SK-N-SH (cell line): ENCODE measurements around the gene NEK3. TPM values are rescaled to one million over a fixed set of nuclear protein-coding genes. Genes with fewer than 3 reads are reported as not detected.
"Not testable (repeated sequence)": the region's sequence is repeated elsewhere in the genome, so short reads cannot be mapped to it uniquely, and the experiment has no call there.

Experiments used
- CTCF ChIA-PET: fragments of 300-600, 350-600 bp; formaldehyde crosslinking; extraction: SDS; loops from one replicate; lab custom pipeline; 2021; lab: Yijun Ruan, JAX
- POLR2A ChIA-PET: fragments of 350-600 bp; sonication (Branson Sonifier 250); formaldehyde crosslinking; extraction: SDS; loops from one replicate; lab custom pipeline; 2020; ENCODE audit warnings: antibody characterized with exemption, inconsistent platforms; lab: Yijun Ruan, JAX
- DNase-seq: peaks from one replicate; pipeline ENCODE4 v3.0.0; 2012
- H2AFZ ChIP-seq: fragments of 200-600 bp; sonication (generic); 2 replicates; pipeline ENCODE4 v1.8.1; 2016; ENCODE audit warnings: antibody characterized with exemption, mild to moderate bottlenecking, low read depth
- H3F3A ChIP-seq: fragments of 200-600 bp; sonication (generic); replicated peaks from 2 replicates; pipeline ENCODE3; 2016; ENCODE audit warnings: antibody characterized with exemption, mild to moderate bottlenecking; ENCODE audit not compliant: insufficient read depth
- H3K27ac ChIP-seq, 2 experiments: fragments of 200-500 bp in 1 of 2; fragments of 200-600 bp in 1 of 2; sonication (Bioruptor generic) in 1 of 2; sonication (generic), shearing (Covaris generic) in 1 of 2; 2 replicates each; pipeline versions ENCODE4 v1.5.1 to v1.6.1; 2014 to 2016; ENCODE audit warnings: low read depth in 2 of 2, inconsistent platforms in 1 of 2, low read length in 1 of 2, mild to moderate bottlenecking in 1 of 2, mixed read lengths in 1 of 2
- H3K27me3 ChIP-seq: fragments of 200-600 bp; sonication (generic), shearing (Covaris generic); 2 replicates; pipeline ENCODE4 v1.6.1; 2016; ENCODE audit warnings: mixed run types; ENCODE audit not compliant: insufficient read depth
- H3K36me3 ChIP-seq, 2 experiments: fragments of 200-500 bp in 1 of 2; fragments of 200-600 bp in 1 of 2; sonication (Bioruptor generic) in 1 of 2; sonication (generic) in 1 of 2; replicated peaks in 1 of 2; 2 replicates each; pipeline versions ENCODE3 to v1.5.1; 2014 to 2016; ENCODE audit warnings: low read length in 1 of 2, mild to moderate bottlenecking in 1 of 2; ENCODE audit not compliant: insufficient read depth in 2 of 2, control insufficient read depth in 1 of 2
- H3K4me1 ChIP-seq, 2 experiments: fragments of 200-500 bp in 1 of 2; fragments of 200-600 bp in 1 of 2; sonication (Bioruptor generic) in 1 of 2; sonication (generic), shearing (Covaris generic) in 1 of 2; 2 replicates each; pipeline versions ENCODE4 v1.5.1 to v1.6.1; 2014 to 2016; ENCODE audit warnings: low read depth in 1 of 2, low read length in 1 of 2, mixed run types in 1 of 2; ENCODE audit not compliant: insufficient read depth in 2 of 2, control insufficient read depth in 1 of 2
- H3K4me2 ChIP-seq: fragments of 200-600 bp; sonication (generic), shearing (Covaris generic); 2 replicates; pipeline ENCODE4 v1.6.1; 2017; ENCODE audit warnings: mixed run types
- H3K4me3 ChIP-seq, 2 experiments: fragments of 200-500 bp in 1 of 2; fragments of 200-600 bp in 1 of 2; sonication (Bioruptor generic) in 1 of 2; sonication (generic), shearing (Covaris generic) in 1 of 2; 2 replicates each; pipeline versions ENCODE4 v1.5.1 to v1.8.1; 2014 to 2016; ENCODE audit warnings: low read depth in 2 of 2, inconsistent platforms in 1 of 2, low read length in 1 of 2, mild to moderate bottlenecking in 1 of 2, mixed read lengths in 1 of 2, moderate library complexity in 1 of 2
- H3K79me2 ChIP-seq: fragments of 200-600 bp; sonication (generic); 2 replicates; pipeline ENCODE4 v1.8.1; 2017; ENCODE audit warnings: mild to moderate bottlenecking; ENCODE audit not compliant: insufficient read depth
- H3K9ac ChIP-seq: fragments of 200-600 bp; sonication (generic); 2 replicates; pipeline ENCODE4 v1.6.1; 2017; ENCODE audit warnings: mixed run types
- H3K9me2 ChIP-seq: fragments of 200-600 bp; sonication (generic); 2 replicates; pipeline ENCODE4 v1.6.1; 2017; ENCODE audit warnings: mixed run types
- H3K9me3 ChIP-seq: fragments of 200-600 bp; sonication (generic); 2 replicates; pipeline ENCODE4 v1.6.1; 2017; ENCODE audit warnings: mixed run types, mild to moderate bottlenecking, moderate library complexity
- H4K20me1 ChIP-seq: fragments of 200-600 bp; sonication (generic); 2 replicates; pipeline ENCODE4 v1.6.1; 2017; ENCODE audit warnings: mild to moderate bottlenecking, mixed run types; ENCODE audit not compliant: insufficient read depth
- CHD2 ChIP-seq: fragments of 150-350 bp; IDR thresholded peaks from 2 replicates; pipeline ENCODE4 v1.6.1; 2018; ENCODE audit warnings: low read length; ENCODE audit not compliant: partially characterized antibody
- ELF1 ChIP-seq: IDR thresholded peaks from 2 replicates; pipeline ENCODE4 v1.4.0; 2012
- EZH2phosphoT487 ChIP-seq: fragments of 200-600 bp; sonication (generic); IDR thresholded peaks from 2 replicates; pipeline ENCODE4 v1.6.1; 2017; ENCODE audit warnings: low read depth, mixed run types, mild to moderate bottlenecking, antibody characterized with exemption, moderate library complexity, borderline replicate concordance
- FOSL2 ChIP-seq: IDR thresholded peaks from 2 replicates; pipeline ENCODE4 v1.4.0; 2012; ENCODE audit warnings: low read depth, mild to moderate bottlenecking, moderate library complexity, borderline replicate concordance
- FOXM1 ChIP-seq: IDR thresholded peaks from 2 replicates; pipeline ENCODE4 v1.4.0; 2012; ENCODE audit warnings: low read depth, mild to moderate bottlenecking
- GATA2 ChIP-seq: sonication (generic); formaldehyde crosslinking; IDR thresholded peaks from 2 replicates; pipeline ENCODE4 v1.5.0; 2020; ENCODE audit warnings: mild to moderate bottlenecking, missing genetic modification reagents
- MAX ChIP-seq: IDR thresholded peaks from 2 replicates; pipeline ENCODE4 v1.4.0; 2012; ENCODE audit warnings: low read depth
- MXI1 ChIP-seq: IDR thresholded peaks from 2 replicates; pipeline ENCODE4 v1.6.1; 2012; ENCODE audit warnings: mild to moderate bottlenecking, low read depth, low read length, improper control_type of control experiment
- NFIC ChIP-seq: IDR thresholded peaks from 2 replicates; pipeline ENCODE4 v1.4.0; 2012; ENCODE audit warnings: borderline replicate concordance
- PBX3 ChIP-seq: IDR thresholded peaks from 2 replicates; pipeline ENCODE4; 2012
- POLR2AphosphoS5 ChIP-seq: IDR thresholded peaks from 2 replicates; pipeline ENCODE4 v1.6.1; 2012; ENCODE audit warnings: low read depth, low read length
- RCOR1 ChIP-seq: fragments of 150-350 bp; IDR thresholded peaks from 2 replicates; pipeline ENCODE4 v1.6.1; 2017; ENCODE audit warnings: antibody characterized with exemption, low read length
- REST ChIP-seq: IDR thresholded peaks from 2 replicates; pipeline ENCODE4 v1.6.1; 2012; ENCODE audit warnings: mild to moderate bottlenecking, low read depth, low read length, moderate library complexity
- RFX5 ChIP-seq: IDR thresholded peaks from 2 replicates; pipeline ENCODE4 v1.6.1; 2012; ENCODE audit warnings: mild to moderate bottlenecking, improper control_type of control experiment, low read length
- RXRA ChIP-seq: IDR thresholded peaks from 2 replicates; pipeline ENCODE4 v1.4.0; 2012; ENCODE audit warnings: low read depth, mild to moderate bottlenecking, borderline replicate concordance
- SIN3A ChIP-seq: IDR thresholded peaks from 2 replicates; pipeline ENCODE4 v1.6.1; 2012; ENCODE audit warnings: low read depth, mild to moderate bottlenecking, low read length, moderate library complexity, borderline replicate concordance
- WGBS: methylation state at CpG from one replicate; pipeline ENCODE4 v1.1.6; 2017; ENCODE audit warnings: low lambda C conversion rate; 5-methylcytosine and 5-hydroxymethylcytosine counted together
- polyA plus RNA-seq, 3 experiments: library from polyadenylated mRNA; depleted of rRNA; stranded (reverse); fragments of >200 nt; gene quantifications; 2 replicates each; pipeline ENCODE4 v1.2.3, GENCODE V29; 2012

Gene NEK3
- polyA plus RNA-seq, 1 of the 3 experiments (the other 2 are of a cell fraction): 12.7 TPM

- Histone ChIP-seq H3F3A (no peaks in the 10 kb centered on the region), H3K27me3 (no peaks in the 10 kb centered on the region), H3K4me3 (no peak overlapping the region), H3K9me2 (no peaks in the 10 kb centered on the region), H3K36me3 (no peaks in the 10 kb centered on the region), H3K9ac (no peak overlapping the region), H2AFZ (no peak overlapping the region), H3K79me2 (no peaks in the 10 kb centered on the region), H3K27ac (no peak overlapping the region), H3K4me1 (no peaks in the 10 kb centered on the region), H3K9me3 (no peaks in the 10 kb centered on the region), H4K20me1 (no peaks in the 10 kb centered on the region), H3K4me2 (no peak overlapping the region)
- DNase-seq: no peak
- TF ChIP-seq RFX5 (no peak), RCOR1 (no peak)
- POLR2A ChIA-PET: no interaction called here
- CTCF ChIA-PET: interaction anchor here (1.6 kb wide), 1 partner anchor 24 kb away, joined by 6 read pairs; no protein-coding TSS in a partner anchor
- 55% methylated on average over 3 of the region's 5 CpGs for WGBS
Observed at GRCh38 chr13:52103386-52103785, 56.0 kb downstream of the NEK3 start.

- POLR2A ChIA-PET, H3K4me3 ChIP-seq: not testable (repeated sequence)
- CTCF ChIA-PET: interaction anchor here (1.6 kb wide), 1 partner anchor 25 kb away, joined by 6 read pairs; no protein-coding TSS in a partner anchor
Observed at GRCh38 chr13:52102423-52102822, 57.0 kb downstream of the NEK3 start.

GRCh38 chr13:52097197-52097596, 62.2 kb downstream of the NEK3 start:
- Histone ChIP-seq H3K4me1 (no peaks in the 10 kb centered on the region), H3K9me2 (no peaks in the 10 kb centered on the region), H2AFZ (no peak overlapping the region)
- TF ChIP-seq POLR2AphosphoS5: no peak
- no peak for TF ChIP-seq ELF1
- no peak for TF ChIP-seq RCOR1
- TF ChIP-seq FOSL2: no peak
- TF ChIP-seq SIN3A: no peak
- TF ChIP-seq CHD2: no peak
- no peak for TF ChIP-seq RXRA
- TF ChIP-seq MAX: no peak
- TF ChIP-seq EZH2phosphoT487: no peak
- no peak for TF ChIP-seq GATA2
- TF ChIP-seq FOXM1: no peak
- no peak for TF ChIP-seq MXI1
- TF ChIP-seq PBX3: no peak
- no peak for TF ChIP-seq NFIC
- no peak for TF ChIP-seq REST
- TF ChIP-seq, all 33 proteins: peak for 0
- Histone ChIP-seq H4K20me1 (no peaks in the 10 kb centered on the region), H3K79me2 (no peaks in the 10 kb centered on the region), H3K36me3 (no peaks in the 10 kb centered on the region), H3K9me3 (no peaks in the 10 kb centered on the region), H3K27ac (no peak overlapping the region), H3K27me3 (no peaks in the 10 kb centered on the region), H3K4me2 (no peak overlapping the region), H3F3A (no peaks in the 10 kb centered on the region), H3K9ac (no peak overlapping the region), H3K4me3 (no peak overlapping the region)
- ChIA-PET CTCF (interaction anchor here (1.3 kb wide), 1 partner anchor 31 kb away, joined by 3 read pairs; no protein-coding TSS in a partner anchor), POLR2A (no interaction called here)
- no peak for DNase-seq
- no CpG with 5 or more reads among the region's 5 CpGs for WGBS

More at GRCh38 chr13:52102423-52102822, 57.0 kb downstream of the NEK3 start:
- 100% methylated on average over 3 of the region's 3 CpGs for WGBS
- H3K36me3 ChIP-seq, H3K4me1 ChIP-seq, H3K9ac ChIP-seq, H3K27ac ChIP-seq, H3F3A ChIP-seq, H3K79me2 ChIP-seq, DNase-seq, H4K20me1 ChIP-seq, H3K9me3 ChIP-seq, H3K27me3 ChIP-seq, H3K4me2 ChIP-seq, H3K9me2 ChIP-seq, H2AFZ ChIP-seq: not testable (repeated sequence)
